Calu3 (cell line): ENCODE data around the gene FEN1. TPM values are rescaled to one million over a fixed set of nuclear protein-coding genes. Genes with fewer than 3 reads are reported as not detected.

Source experiments
- BruUV-seq: library from RNA; stranded (reverse); fragments of 400-500 nt; replicated peaks from 2 replicates; lab custom pipeline; 2021; lab: Mats Ljungman, UMichigan
- CTCF ChIA-PET: fragments of 300-600 bp; sonication (Branson Sonifier 250); formaldehyde crosslinking; loops from one replicate; lab custom pipeline; 2022; ENCODE audit warnings: antibody characterized with exemption; lab: Charles Lee
- DNase-seq: peaks from one replicate; pipeline ENCODE4 v3.0.0; 2022
- H3K27ac Mint-ChIP-seq: one replicate; pipeline ENCODE4 v1.8.0; 2022; ENCODE audit warnings: mixed read lengths; ENCODE audit not compliant: unreplicated experiment
- H3K27me3 Mint-ChIP-seq: one replicate; pipeline ENCODE4 v1.8.0; 2022; ENCODE audit warnings: mixed read lengths; ENCODE audit not compliant: unreplicated experiment
- H3K36me3 Mint-ChIP-seq: one replicate; pipeline ENCODE4 v1.8.0; 2022; ENCODE audit warnings: mild to moderate bottlenecking, moderate library complexity, mixed read lengths; ENCODE audit not compliant: insufficient read depth, unreplicated experiment
- H3K4me1 Mint-ChIP-seq: one replicate; pipeline ENCODE4 v1.8.0; 2022; ENCODE audit warnings: mild to moderate bottlenecking, low read depth, mixed read lengths; ENCODE audit not compliant: unreplicated experiment
- H3K4me3 Mint-ChIP-seq: one replicate; pipeline ENCODE4 v1.8.0; 2022; ENCODE audit warnings: mild to moderate bottlenecking, low read depth, moderate library complexity, mixed read lengths; ENCODE audit not compliant: unreplicated experiment
- H3K9me3 Mint-ChIP-seq: one replicate; pipeline ENCODE4 v1.8.0; 2022; ENCODE audit warnings: low read depth, mixed read lengths; ENCODE audit not compliant: unreplicated experiment
- CTCF ChIP-seq: fragments of 200-600 bp; IDR thresholded peaks from one replicate; pipeline ENCODE4 v1.8.0; 2022; ENCODE audit warnings: antibody characterized with exemption; ENCODE audit not compliant: unreplicated experiment
- intact Hi-C: fragments of 100-400 bp; cut with micrococcal nuclease; formaldehyde crosslinking; loops from one replicate; pipeline ENCODE4 v1.10.0; 2022; ENCODE audit not compliant: unreplicated experiment
- total RNA-seq: library from RNA; stranded (reverse); gene quantifications from 2 replicates; pipeline ENCODE4 v1.2.3, GENCODE V29; 2022

FEN1 gene
- total RNA-seq, 1 experiment from 2014 or later: 72.4 TPM

GRCh38 chr11:61751384-61751783 lies 41.3 kb upstream of the FEN1 start:
- no peak for DNase-seq
- Mint-ChIP-seq H3K27me3 (no peaks in the 10 kb centered on the region), H3K4me1 (peaks cover 43% of the 10 kb centered on the region), H3K27ac (no peak overlapping the region), H3K9me3 (no peaks in the 10 kb centered on the region), H3K4me3 (peak overlapping the region; percentile 99), H3K36me3 (peaks cover 40% of the 10 kb centered on the region)
- CTCF ChIA-PET: interaction anchor here (0.6 kb wide), 1 partner anchor 24 kb away, joined by 8 read pairs; no protein-coding TSS in a partner anchor
- no peak for TF ChIP-seq CTCF
- intact Hi-C loops: no loop called here
- no TSS peak for BruUV-seq

GRCh38 chr11:61752117-61752924 lies 40.4 kb upstream of the FEN1 start, which contains the start of gene MYRF:
Gene MYRF, plus strand, starts transcription at chr11:61752636. Its CDS starts 109 bp downstream, at chr11:61752745.
- peak; percentile 32 for TF ChIP-seq CTCF
- intact Hi-C loops: no loop called here
- Mint-ChIP-seq H3K36me3 (peaks cover 48% of the 10 kb centered on the region), H3K27ac (peak within 1 kb of the TSS; percentile 94), H3K4me3 (peak within 1 kb of the TSS; percentile 99), H3K4me1 (peaks cover 53% of the 10 kb centered on the region), H3K9me3 (no peaks in the 10 kb centered on the region), H3K27me3 (no peaks in the 10 kb centered on the region)
- peak; percentile 80 for DNase-seq
- CTCF ChIA-PET: interaction anchor here (1.1 kb wide), 1 partner anchor 36 kb away, joined by 8 read pairs; no protein-coding TSS in a partner anchor
- no TSS peak for BruUV-seq

GRCh38 chr11:61752925-61753521 lies 39.7 kb upstream of the FEN1 start:
- intact Hi-C loops: no loop called here
- BruUV-seq: TSS peak; percentile 63
- peaks cover 59% of the 10 kb centered on the region for H3K4me1 Mint-ChIP-seq

More at GRCh38 chr11:61752925-61753521, 39.7 kb upstream of the FEN1 start:
- no peak for TF ChIP-seq CTCF
- peaks cover 53% of the 10 kb centered on the region for H3K36me3 Mint-ChIP-seq
- H3K27me3 Mint-ChIP-seq: no peaks in the 10 kb centered on the region
- H3K9me3 Mint-ChIP-seq: no peaks in the 10 kb centered on the region
- CTCF ChIA-PET: interaction anchor here (0.6 to 1.1 kb wide), 6 partner anchors 20 to 194 kb away, joined by 3 to 8 read pairs (median 4); partner anchors contain the start of genes FEN1 and TMEM258
- H3K27ac Mint-ChIP-seq: peak overlapping the region; percentile 94
- H3K4me3 Mint-ChIP-seq: peak overlapping the region; percentile 99
- DNase-seq: no peak
